Astrocyte (in vitro differentiated cells and primary cell): Measurements from ENCODE around the gene AFF3. TPM values are rescaled to one million over a fixed set of nuclear protein-coding genes. Genes with fewer than 3 reads are reported as not detected.

Experiments
- DNase-seq: peaks from one replicate; pipeline ENCODE4 v3.0.0-alpha.2; 2010; ENCODE audit warnings: low read depth
- FAIRE-seq: peaks from 2 replicates; lab custom pipeline; 2011; peaks lifted over from hg19 to GRCh38; lab: Jason Lieb, UNC
- H2AFZ ChIP-seq: 2 replicates; pipeline ENCODE4 v1.6.0; 2012; ENCODE audit warnings: low read depth, low read length, inconsistent platforms
- H3K27ac ChIP-seq: 2 replicates; pipeline ENCODE4 v1.5.1; 2011; ENCODE audit warnings: low read depth, low read length, inconsistent platforms
- H3K27me3 ChIP-seq: 2 replicates; pipeline ENCODE4 v1.6.0; 2011; ENCODE audit warnings: low read length, inconsistent platforms; ENCODE audit not compliant: insufficient read depth
- H3K36me3 ChIP-seq: 2 replicates; pipeline ENCODE4 v1.5.1; 2011; ENCODE audit warnings: low read length, inconsistent platforms; ENCODE audit not compliant: insufficient read depth
- H3K4me1 ChIP-seq: 2 replicates; pipeline ENCODE4 v1.5.1; 2011; ENCODE audit warnings: low read length, inconsistent platforms; ENCODE audit not compliant: insufficient read depth
- H3K4me2 ChIP-seq: 2 replicates; pipeline ENCODE4 v1.6.0; 2012; ENCODE audit warnings: low read length, inconsistent platforms
- H3K4me3 ChIP-seq: 2 replicates; pipeline ENCODE4 v1.5.1; 2011; ENCODE audit warnings: low read depth, mild to moderate bottlenecking, low read length, inconsistent platforms; ENCODE audit not compliant: insufficient read depth
- H3K79me2 ChIP-seq: 2 replicates; pipeline ENCODE4 v1.6.0; 2012; ENCODE audit warnings: mild to moderate bottlenecking, low read length, inconsistent platforms; ENCODE audit not compliant: insufficient read depth
- H3K9ac ChIP-seq: 2 replicates; pipeline ENCODE4 v1.6.0; 2012; ENCODE audit warnings: mild to moderate bottlenecking, low read length, inconsistent platforms
- H3K9me3 ChIP-seq: 2 replicates; pipeline ENCODE4 v1.5.1; 2012; ENCODE audit warnings: low read depth, mild to moderate bottlenecking, low read length, inconsistent platforms; ENCODE audit not compliant: insufficient read depth
- H4K20me1 ChIP-seq: 2 replicates; pipeline ENCODE4 v1.6.0; 2012; ENCODE audit warnings: low read length, inconsistent platforms; ENCODE audit not compliant: insufficient read depth
- H3K27ac Mint-ChIP-seq: one replicate; pipeline ENCODE4 v1.8.0; 2021; ENCODE audit warnings: mild to moderate bottlenecking, mixed read lengths; ENCODE audit not compliant: unreplicated experiment
- H3K27me3 Mint-ChIP-seq: one replicate; pipeline ENCODE4 v1.8.0; 2021; ENCODE audit warnings: low read depth, mixed read lengths; ENCODE audit not compliant: unreplicated experiment
- H3K36me3 Mint-ChIP-seq: one replicate; pipeline ENCODE4 v1.8.0; 2021; ENCODE audit warnings: low read depth, mixed read lengths; ENCODE audit not compliant: unreplicated experiment
- H3K4me1 Mint-ChIP-seq: one replicate; pipeline ENCODE4 v1.8.0; 2021; ENCODE audit warnings: low read depth, mixed read lengths; ENCODE audit not compliant: unreplicated experiment
- H3K4me3 Mint-ChIP-seq: one replicate; pipeline ENCODE4 v1.8.0; 2021; ENCODE audit warnings: mild to moderate bottlenecking, moderate library complexity, mixed read lengths; ENCODE audit not compliant: unreplicated experiment
- H3K9me3 Mint-ChIP-seq: one replicate; pipeline ENCODE4 v1.8.0; 2021; ENCODE audit warnings: mild to moderate bottlenecking, mixed read lengths; ENCODE audit not compliant: unreplicated experiment
- CTCF ChIP-seq: IDR thresholded peaks from 2 replicates; pipeline ENCODE4 v1.5.1; 2011; ENCODE audit warnings: low read depth, mild to moderate bottlenecking, inconsistent platforms, low read length, moderate library complexity; ENCODE audit not compliant: insufficient read depth
- EZH2 ChIP-seq: IDR thresholded peaks from 2 replicates; pipeline ENCODE4 v1.6.1; 2012; ENCODE audit warnings: mild to moderate bottlenecking, low read length, inconsistent platforms; ENCODE audit not compliant: insufficient read depth
- total RNA-seq: library from RNA; stranded (reverse); gene quantifications from 2 replicates; pipeline ENCODE4 v1.2.1, GENCODE V29; 2021

AFF3 gene
- total RNA-seq, 1 donor from 2014 or later = 14.7 TPM

- H3K27ac Mint-ChIP-seq = no peak overlapping the region
- peaks cover 13% of the 10 kb centered on the region for H3K9me3 Mint-ChIP-seq
- Histone ChIP-seq H3K9ac (no peak overlapping the region), H2AFZ (no peak overlapping the region), H3K27ac (no peak overlapping the region), H3K4me2 (no peak overlapping the region), H3K4me3 (no peak overlapping the region), H3K9me3 (peaks cover 4% of the 10 kb centered on the region), H3K4me1 (no peaks in the 10 kb centered on the region), H3K36me3 (no peaks in the 10 kb centered on the region), H4K20me1 (no peaks in the 10 kb centered on the region), H3K27me3 (no peaks in the 10 kb centered on the region), H3K79me2 (no peaks in the 10 kb centered on the region)
- TF ChIP-seq EZH2 (no peak), CTCF (no peak)
- H3K27me3 Mint-ChIP-seq = peaks cover 4% of the 10 kb centered on the region
- no peak overlapping the region for H3K4me3 Mint-ChIP-seq
- peaks cover 4% of the 10 kb centered on the region for H3K36me3 Mint-ChIP-seq
- DNase-seq (no peak), FAIRE-seq (no peak)
- H3K4me1 Mint-ChIP-seq = no peaks in the 10 kb centered on the region
Observed at GRCh38 chr2:99635710-99636109, 506.7 kb downstream of the AFF3 start.

GRCh38 chr2:99634234-99634633 lies 508.2 kb downstream of the AFF3 start:
- Histone ChIP-seq H4K20me1 (no peaks in the 10 kb centered on the region), H3K4me1 (no peaks in the 10 kb centered on the region), H3K9ac (no peak overlapping the region), H3K4me3 (no peak overlapping the region), H2AFZ (no peak overlapping the region), H3K79me2 (no peaks in the 10 kb centered on the region), H3K27me3 (no peaks in the 10 kb centered on the region), H3K27ac (no peak overlapping the region), H3K9me3 (peaks cover 4% of the 10 kb centered on the region), H3K4me2 (no peak overlapping the region), H3K36me3 (no peaks in the 10 kb centered on the region)
- Mint-ChIP-seq H3K27ac (no peak overlapping the region), H3K36me3 (peaks cover 4% of the 10 kb centered on the region), H3K4me1 (no peaks in the 10 kb centered on the region), H3K27me3 (peaks cover 12% of the 10 kb centered on the region), H3K4me3 (no peak overlapping the region), H3K9me3 (peaks cover 16% of the 10 kb centered on the region)
- TF ChIP-seq EZH2 (no peak), CTCF (no peak)
- no peak for FAIRE-seq
- DNase-seq = no peak

- DNase-seq (no peak), FAIRE-seq (no peak)
- H3K9ac ChIP-seq = no peak overlapping the region
- no peaks in the 10 kb centered on the region for H3K79me2 ChIP-seq
- H3K4me3 Mint-ChIP-seq = no peak overlapping the region
- peaks cover 16% of the 10 kb centered on the region for H3K9me3 Mint-ChIP-seq
- no peaks in the 10 kb centered on the region for H3K27me3 ChIP-seq
- no peak overlapping the region for H3K27ac Mint-ChIP-seq
- no peak overlapping the region for H2AFZ ChIP-seq
- no peaks in the 10 kb centered on the region for H3K36me3 ChIP-seq
- H3K4me2 ChIP-seq = no peak overlapping the region
- H3K27ac ChIP-seq = no peak overlapping the region
- H4K20me1 ChIP-seq = no peaks in the 10 kb centered on the region
- H3K36me3 Mint-ChIP-seq = peaks cover 6% of the 10 kb centered on the region
- H3K9me3 ChIP-seq = peaks cover 4% of the 10 kb centered on the region
- no peak overlapping the region for H3K4me3 ChIP-seq
- no peaks in the 10 kb centered on the region for H3K4me1 Mint-ChIP-seq
- TF ChIP-seq EZH2 = no peak
- TF ChIP-seq CTCF = no peak
- H3K4me1 ChIP-seq = no peaks in the 10 kb centered on the region
- H3K27me3 Mint-ChIP-seq = peaks cover 14% of the 10 kb centered on the region
Observed at GRCh38 chr2:99631700-99632099, 510.7 kb downstream of the AFF3 start.
